AG09319 (cell line): ENCODE measurements around the gene TBX15.

Experiments used
- DNase-seq: peaks from one replicate; pipeline ENCODE4 v3.0.0-alpha.2; 2010; ENCODE audit warnings: low read depth; ENCODE audit errors: extremely low read depth
- CTCF ChIP-seq: IDR thresholded peaks from 2 replicates; pipeline ENCODE4 v1.5.1; 2011; ENCODE audit warnings: low read depth, mild to moderate bottlenecking, inconsistent platforms, low read length, moderate library complexity

TBX15 gene

GRCh38 chr1:118863688-118864087 lies 124.5 kb downstream of the TBX15 start:
- DNase-seq, result no peak
- no peak for TF ChIP-seq CTCF

GRCh38 chr1:118862755-118863154 lies 125.4 kb downstream of the TBX15 start:
- TF ChIP-seq CTCF, result no peak
- DNase-seq, result no peak

GRCh38 chr1:118861216-118861615 lies 126.9 kb downstream of the TBX15 start:
- no peak for DNase-seq
- no peak for TF ChIP-seq CTCF

GRCh38 chr1:118859999-118860398 lies 128.1 kb downstream of the TBX15 start:
- no peak for TF ChIP-seq CTCF
- no peak for DNase-seq

- DNase-seq, result no peak
- no peak for TF ChIP-seq CTCF
Observed at GRCh38 chr1:118846443-118846842, 141.7 kb downstream of the TBX15 start.

- no peak for TF ChIP-seq CTCF
- DNase-seq, result no peak
Observed at GRCh38 chr1:118842452-118843201, 145.5 kb downstream of the TBX15 start.

- DNase-seq, result no peak
- TF ChIP-seq CTCF, result no peak
Observed at GRCh38 chr1:118841521-118841920, 146.6 kb downstream of the TBX15 start.
